ENCODE results near the gene F12. TPM values are rescaled to one million over a fixed set of nuclear protein-coding genes. Genes with fewer than 3 reads are reported as not detected.

F12 gene
- total RNA-seq, 1 donor from 2014 or later: 1.8 TPM

GRCh38 chr5:177403102-177403791 is 6.1 kb downstream of the F12 start:
- H3K4me3 Mint-ChIP-seq (ENCODE audit: unreplicated experiment): peak overlapping the region; percentile 66
- DNase-seq (ENCODE audit: low spot score): no peak
- H3K36me3 Mint-ChIP-seq (ENCODE audit: low read depth): no peaks in the 10 kb centered on the region
- peaks cover 14% of the 10 kb centered on the region for H3K4me1 Mint-ChIP-seq (ENCODE audit: low read depth)
- TF ChIP-seq CTCF (IDR thresholded peaks at IDR 0.05): no peak
- H3K27me3 Mint-ChIP-seq (ENCODE audit: low read depth): peaks cover 4% of the 10 kb centered on the region
- H3K9me3 Mint-ChIP-seq (ENCODE audit: low read depth): no peaks in the 10 kb centered on the region
- peak overlapping the region; percentile 12 for H3K27ac Mint-ChIP-seq (ENCODE audit: unreplicated experiment)

GRCh38 chr5:177402271-177403043 is 6.9 kb downstream of the F12 start:
- Mint-ChIP-seq H3K27me3 (ENCODE audit: low read depth) (peaks cover 6% of the 10 kb centered on the region), H3K27ac (ENCODE audit: unreplicated experiment) (peak overlapping the region; percentile 12), H3K4me3 (ENCODE audit: unreplicated experiment) (peak overlapping the region; percentile 66)

GRCh38 chr5:177399997-177400868 is 9.1 kb downstream of the F12 start, which contains the start of gene PFN3:
Gene PFN3, minus strand, starts transcription at chr5:177400661. Its CDS starts 85 bp downstream, at chr5:177400576.
- DNase-seq (ENCODE audit: low spot score): no peak
- no peak for TF ChIP-seq CTCF (IDR thresholded peaks at IDR 0.05)
- no peak within 1 kb of the TSS for H3K27ac Mint-ChIP-seq (ENCODE audit: unreplicated experiment)
- peaks cover 14% of the 10 kb centered on the region for H3K4me1 Mint-ChIP-seq (ENCODE audit: low read depth)
- H3K4me3 Mint-ChIP-seq (ENCODE audit: unreplicated experiment): no peak within 1 kb of the TSS
- H3K9me3 Mint-ChIP-seq (ENCODE audit: low read depth): no peaks in the 10 kb centered on the region
- peaks cover 6% of the 10 kb centered on the region for H3K27me3 Mint-ChIP-seq (ENCODE audit: low read depth)
- H3K36me3 Mint-ChIP-seq (ENCODE audit: low read depth): no peaks in the 10 kb centered on the region

More at GRCh38 chr5:177402271-177403043, 6.9 kb downstream of the F12 start:
- no peak for DNase-seq (ENCODE audit: low spot score)
- Mint-ChIP-seq H3K36me3 (ENCODE audit: low read depth) (no peaks in the 10 kb centered on the region), H3K9me3 (ENCODE audit: low read depth) (no peaks in the 10 kb centered on the region), H3K4me1 (ENCODE audit: low read depth) (peaks cover 14% of the 10 kb centered on the region)
- peak; percentile 77 for TF ChIP-seq CTCF (IDR thresholded peaks at IDR 0.05)

GRCh38 chr5:177397875-177398390 is 11.4 kb downstream of the F12 start:
- Mint-ChIP-seq H3K4me1 (ENCODE audit: low read depth) (peaks cover 7% of the 10 kb centered on the region), H3K9me3 (ENCODE audit: low read depth) (no peaks in the 10 kb centered on the region), H3K4me3 (ENCODE audit: unreplicated experiment) (no peak overlapping the region), H3K27me3 (ENCODE audit: low read depth) (peaks cover 6% of the 10 kb centered on the region), H3K36me3 (ENCODE audit: low read depth) (no peaks in the 10 kb centered on the region), H3K27ac (ENCODE audit: unreplicated experiment) (no peak overlapping the region)
- DNase-seq (ENCODE audit: low spot score): no peak
- no peak for TF ChIP-seq CTCF (IDR thresholded peaks at IDR 0.05)
